ENCODE measurements around the gene MAP1S.

MAP1S gene

GRCh38 chr19:17751103-17751911 is 32.0 kb downstream of the MAP1S start, which contains the start of gene FCHO1:
TSS of gene FCHO1 (plus strand) at chr19:17751477. CDS start at chr19:17755165, 3,688 bp downstream.
- no peak within 1 kb of the TSS for H2AFZ ChIP-seq (ENCODE audit: low read depth, low read length)
- H3K27me3 ChIP-seq (ENCODE audit: low read depth, low read length), result no peaks in the 10 kb centered on the region
- H4K20me1 ChIP-seq (ENCODE audit: insufficient read depth, low read length), result no peaks in the 10 kb centered on the region
- H3K36me3 ChIP-seq (replicated peaks; ENCODE audit: low read depth, low read length), result peaks cover 6% of the 10 kb centered on the region
- peak within 1 kb of the TSS; percentile 83 for H3K9ac ChIP-seq (ENCODE audit: low read length)
- H3K4me2 ChIP-seq (ENCODE audit: low read length), result peak within 1 kb of the TSS; percentile 85
- H3K4me3 ChIP-seq (ENCODE audit: low read length), result peak within 1 kb of the TSS; percentile 76
- peaks cover 82% of the 10 kb centered on the region for H3K4me1 ChIP-seq (ENCODE audit: low read length)
- H3K27ac ChIP-seq (ENCODE audit: low read length), result peak within 1 kb of the TSS; percentile 93
- H3K9me3 ChIP-seq (ENCODE audit: insufficient read depth, low read length), result no peaks in the 10 kb centered on the region
- peaks cover 35% of the 10 kb centered on the region for H3K79me2 ChIP-seq (ENCODE audit: low read length)
- TF ChIP-seq EZH2phosphoT487 (IDR thresholded peaks at IDR 0.05; ENCODE audit: low read depth), result no peak
- TF ChIP-seq CTCF (IDR thresholded peaks at IDR 0.05; ENCODE audit: low read depth, low read length), result no peak

GRCh38 chr19:17751912-17752273 is 32.6 kb downstream of the MAP1S start:
- Histone ChIP-seq H3K9ac (ENCODE audit: low read length) (peak overlapping the region; percentile 83), H3K4me1 (ENCODE audit: low read length) (peaks cover 87% of the 10 kb centered on the region), H3K79me2 (ENCODE audit: low read length) (peaks cover 35% of the 10 kb centered on the region), H3K27ac (ENCODE audit: low read length) (peak overlapping the region; percentile 93), H3K9me3 (ENCODE audit: insufficient read depth, low read length) (no peaks in the 10 kb centered on the region), H2AFZ (ENCODE audit: low read depth, low read length) (no peak overlapping the region), H3K4me3 (ENCODE audit: low read length) (peak overlapping the region; percentile 76), H4K20me1 (ENCODE audit: insufficient read depth, low read length) (no peaks in the 10 kb centered on the region), H3K27me3 (ENCODE audit: low read depth, low read length) (no peaks in the 10 kb centered on the region), H3K4me2 (ENCODE audit: low read length) (peak overlapping the region; percentile 85), H3K36me3 (replicated peaks; ENCODE audit: low read depth, low read length) (peaks cover 10% of the 10 kb centered on the region)
- TF ChIP-seq CTCF (IDR thresholded peaks at IDR 0.05; ENCODE audit: low read depth, low read length) (no peak), EZH2phosphoT487 (IDR thresholded peaks at IDR 0.05; ENCODE audit: low read depth) (no peak)

DNA sequence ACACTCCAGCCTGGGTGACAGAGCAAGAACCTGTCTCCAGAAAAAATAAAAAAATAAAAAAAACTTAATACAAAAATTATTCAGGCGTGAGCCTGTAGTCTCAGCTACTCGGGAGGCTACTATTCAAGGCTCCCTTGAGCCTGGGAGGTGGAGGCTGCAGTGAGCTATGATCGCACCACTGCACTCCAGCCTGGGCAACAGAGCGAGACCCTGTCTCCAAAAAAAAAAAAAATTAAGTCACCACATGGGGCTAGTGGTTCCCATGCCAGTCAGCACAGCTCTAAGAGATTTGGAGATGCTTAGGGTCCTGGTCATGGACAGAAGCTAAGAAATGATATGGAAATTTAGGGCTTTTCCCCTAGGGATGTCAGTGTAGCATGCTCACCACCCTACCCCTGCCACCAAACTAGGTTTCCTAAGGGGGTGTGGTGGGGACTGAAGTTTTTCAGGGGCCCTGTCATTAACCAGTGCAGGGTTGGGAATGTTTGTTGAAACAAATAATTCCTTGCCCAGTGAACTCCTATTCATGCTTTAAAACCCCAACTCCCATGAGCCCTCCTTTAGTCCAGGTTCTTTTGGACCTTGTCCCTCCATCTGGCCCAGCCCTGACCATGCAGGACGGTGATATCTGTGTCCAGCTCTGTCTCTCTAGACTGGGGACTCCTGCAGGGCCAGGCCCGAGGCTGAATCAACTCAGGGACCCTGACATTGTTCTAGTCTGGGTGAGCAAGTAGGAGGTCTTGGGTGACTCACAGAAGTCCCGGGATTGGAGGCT is 33.8 kb downstream of the MAP1S start:
- H3K36me3 ChIP-seq (replicated peaks; ENCODE audit: low read depth, low read length), result peaks cover 15% of the 10 kb centered on the region
- H3K79me2 ChIP-seq (ENCODE audit: low read length), result peaks cover 32% of the 10 kb centered on the region
- H4K20me1 ChIP-seq (ENCODE audit: insufficient read depth, low read length), result no peaks in the 10 kb centered on the region
- no peak overlapping the region for H3K4me3 ChIP-seq (ENCODE audit: low read length)
- H3K9me3 ChIP-seq (ENCODE audit: insufficient read depth, low read length), result no peaks in the 10 kb centered on the region
- peak overlapping the region; percentile 93 for H3K27ac ChIP-seq (ENCODE audit: low read length)
- H3K9ac ChIP-seq (ENCODE audit: low read length), result no peak overlapping the region
- peak overlapping the region; percentile 0; the same call in 1 of the 2 replicates for H3K4me2 ChIP-seq (ENCODE audit: low read length)
- no peaks in the 10 kb centered on the region for H3K27me3 ChIP-seq (ENCODE audit: low read depth, low read length)
- no peak overlapping the region for H2AFZ ChIP-seq (ENCODE audit: low read depth, low read length)
- peaks cover 82% of the 10 kb centered on the region for H3K4me1 ChIP-seq (ENCODE audit: low read length)
- no peak for TF ChIP-seq CTCF (IDR thresholded peaks at IDR 0.05; ENCODE audit: low read depth, low read length)
- TF ChIP-seq EZH2phosphoT487 (IDR thresholded peaks at IDR 0.05; ENCODE audit: low read depth), result no peak

- Histone ChIP-seq H3K27ac (ENCODE audit: low read length) (peak overlapping the region; percentile 81), H3K79me2 (ENCODE audit: low read length) (peaks cover 26% of the 10 kb centered on the region), H3K9me3 (ENCODE audit: insufficient read depth, low read length) (no peaks in the 10 kb centered on the region), H3K9ac (ENCODE audit: low read length) (peak overlapping the region; percentile 28; the same call in 1 of the 2 replicates), H3K4me3 (ENCODE audit: low read length) (peak overlapping the region; percentile 3; the same call in 1 of the 2 replicates), H3K27me3 (ENCODE audit: low read depth, low read length) (no peaks in the 10 kb centered on the region), H3K4me2 (ENCODE audit: low read length) (peak overlapping the region; percentile 75), H3K36me3 (replicated peaks; ENCODE audit: low read depth, low read length) (peaks cover 15% of the 10 kb centered on the region), H4K20me1 (ENCODE audit: insufficient read depth, low read length) (no peaks in the 10 kb centered on the region), H3K4me1 (ENCODE audit: low read length) (peaks cover 73% of the 10 kb centered on the region), H2AFZ (ENCODE audit: low read depth, low read length) (no peak overlapping the region)
- TF ChIP-seq CTCF (IDR thresholded peaks at IDR 0.05; ENCODE audit: low read depth, low read length) (no peak), EZH2phosphoT487 (IDR thresholded peaks at IDR 0.05; ENCODE audit: low read depth) (no peak)
Observed at GRCh38 chr19:17753976-17754375, 34.7 kb downstream of the MAP1S start.
